NT2/D1 (cell line): ENCODE results near the gene ULBP1.
"Not testable (repeated sequence)": the region's sequence is repeated elsewhere in the genome, so short reads cannot be mapped to it uniquely, and the experiment has no call there.

Experiments used
- DNase-seq: peaks from one replicate; pipeline ENCODE4 v3.0.0-alpha.2; 2011; ENCODE audit warnings: low read depth, low spot score
- H3K27me3 ChIP-seq: 2 replicates; pipeline ENCODE4 v1.6.0; 2011; ENCODE audit warnings: mild to moderate bottlenecking; ENCODE audit not compliant: insufficient read length, insufficient read depth
- H3K36me3 ChIP-seq: 2 replicates; pipeline ENCODE4 v1.6.1; 2011; ENCODE audit warnings: mild to moderate bottlenecking, low read length, mixed read lengths; ENCODE audit not compliant: insufficient read depth, insufficient read length
- H3K4me1 ChIP-seq: 2 replicates; pipeline ENCODE4 v1.5.1; 2011; ENCODE audit not compliant: insufficient read depth, insufficient read length
- H3K4me3 ChIP-seq: 2 replicates; pipeline ENCODE4 v1.5.1; 2011; ENCODE audit warnings: low read depth; ENCODE audit not compliant: insufficient read length
- H3K9ac ChIP-seq: 2 replicates; pipeline ENCODE4 v1.6.0; 2011; ENCODE audit warnings: low read depth; ENCODE audit not compliant: insufficient read length
- H3K9me3 ChIP-seq: 2 replicates; pipeline ENCODE4 v1.5.1; 2011; ENCODE audit warnings: mild to moderate bottlenecking, low read length; ENCODE audit not compliant: insufficient read depth
- SUZ12 ChIP-seq: IDR thresholded peaks from 2 replicates; pipeline ENCODE4 v1.6.1; 2011; ENCODE audit not compliant: insufficient read length, insufficient read depth; ENCODE audit errors: extremely low read depth
- YY1 ChIP-seq: IDR thresholded peaks from 2 replicates; pipeline ENCODE4 v1.6.1; 2011; ENCODE audit not compliant: insufficient read length, insufficient read depth
- ZNF274 ChIP-seq: IDR thresholded peaks from 2 replicates; pipeline ENCODE4 v1.6.1; 2011; ENCODE audit warnings: mild to moderate bottlenecking, low read depth, low read length

The ULBP1 gene

GRCh38 chr6:149935246-149935645 lies 28.5 kb upstream of the ULBP1 start:
- TF ChIP-seq SUZ12 (no peak), ZNF274 (no peak), YY1 (no peak)
- H3K36me3 ChIP-seq: no peaks in the 10 kb centered on the region
- no peak overlapping the region for H3K9ac ChIP-seq
- H3K4me1 ChIP-seq: no peaks in the 10 kb centered on the region
- DNase-seq: no peak
- no peaks in the 10 kb centered on the region for H3K9me3 ChIP-seq
- peaks cover 68% of the 10 kb centered on the region for H3K27me3 ChIP-seq
- H3K4me3 ChIP-seq: no peak overlapping the region

- no peak overlapping the region for H3K9ac ChIP-seq
- H3K4me1 ChIP-seq: no peaks in the 10 kb centered on the region
- H3K9me3 ChIP-seq: no peaks in the 10 kb centered on the region
- no peak overlapping the region for H3K4me3 ChIP-seq
- peaks cover 72% of the 10 kb centered on the region for H3K27me3 ChIP-seq
- H3K36me3 ChIP-seq: no peaks in the 10 kb centered on the region
- DNase-seq: no peak
- TF ChIP-seq YY1 (no peak), SUZ12 (no peak), ZNF274 (no peak)
These were observed 28.1 kb upstream of the ULBP1 start for GRCh38 chr6:149935668-149936067.

GRCh38 chr6:149936743-149937142 lies 27.0 kb upstream of the ULBP1 start:
- no peak overlapping the region for H3K4me3 ChIP-seq
- H3K4me1 ChIP-seq: no peaks in the 10 kb centered on the region
- TF ChIP-seq ZNF274 (no peak), YY1 (no peak), SUZ12 (no peak)
- peaks cover 83% of the 10 kb centered on the region for H3K27me3 ChIP-seq
- no peaks in the 10 kb centered on the region for H3K36me3 ChIP-seq
- no peak overlapping the region for H3K9ac ChIP-seq
- H3K9me3 ChIP-seq: no peaks in the 10 kb centered on the region
- no peak for DNase-seq

GRCh38 chr6:149938013-149938570 lies 25.7 kb upstream of the ULBP1 start:
- peak overlapping the region; percentile 61 for H3K9ac ChIP-seq
- not testable (repeated sequence) for H3K9me3 ChIP-seq, DNase-seq, H3K4me1 ChIP-seq, H3K36me3 ChIP-seq
- H3K27me3 ChIP-seq: peaks cover 96% of the 10 kb centered on the region
- peak overlapping the region; percentile 24 for H3K4me3 ChIP-seq

GRCh38 chr6:149938571-149939355 lies 25.0 kb upstream of the ULBP1 start:
- Histone ChIP-seq H3K9ac (peak overlapping the region; percentile 61), H3K4me1 (no peaks in the 10 kb centered on the region), H3K9me3 (no peaks in the 10 kb centered on the region), H3K4me3 (peak overlapping the region; percentile 24), H3K36me3 (no peaks in the 10 kb centered on the region), H3K27me3 (peaks cover 96% of the 10 kb centered on the region)
- TF ChIP-seq SUZ12: peak; percentile 75
- no peak for TF ChIP-seq YY1
- no peak for DNase-seq

GRCh38 chr6:149939356-149939648 lies 24.4 kb upstream of the ULBP1 start:
- TF ChIP-seq ZNF274: no peak
- TF ChIP-seq SUZ12: no peak
- TF ChIP-seq YY1: no peak
- DNase-seq: no peak

GRCh38 chr6:149939909-149940671 lies 23.7 kb upstream of the ULBP1 start:
- TF ChIP-seq ZNF274: no peak
- TF ChIP-seq YY1: no peak
- no peak for TF ChIP-seq SUZ12
- no peak for DNase-seq
- Histone ChIP-seq H3K4me1 (no peaks in the 10 kb centered on the region), H3K27me3 (peaks cover 88% of the 10 kb centered on the region), H3K4me3 (no peak overlapping the region), H3K36me3 (no peaks in the 10 kb centered on the region), H3K9ac (no peak overlapping the region), H3K9me3 (no peaks in the 10 kb centered on the region)

More at GRCh38 chr6:149939356-149939648, 24.4 kb upstream of the ULBP1 start:
- no peaks in the 10 kb centered on the region for H3K36me3 ChIP-seq
- peaks cover 96% of the 10 kb centered on the region for H3K27me3 ChIP-seq
- H3K4me3 ChIP-seq: no peak overlapping the region
- H3K9ac ChIP-seq: no peak overlapping the region
- H3K9me3 ChIP-seq: no peaks in the 10 kb centered on the region
- no peaks in the 10 kb centered on the region for H3K4me1 ChIP-seq
